Motor neuron (in vitro differentiated cells): ENCODE measurements around the gene STX16. TPM values are rescaled to one million over a fixed set of nuclear protein-coding genes. Genes with fewer than 3 reads are reported as not detected.

Experiments used
- ATAC-seq, 8 experiments: fragments of 200-7000 bp; cut with Tn5 transposase; replicated peaks in 6 of 8; 2 replicates each; pipeline ENCODE4 v1.8.0; 2021; ENCODE audit warnings: mild to moderate bottlenecking in 8 of 8, moderate library complexity in 8 of 8
- H3K27ac ChIP-seq, 2 donors: fragments of 250-450 bp; sonication (Bioruptor Pico); 2 replicates each; pipeline ENCODE4 v1.9.0; 2021; ENCODE audit warnings: antibody characterized with exemption in 2 of 2, mild to moderate bottlenecking in 2 of 2, moderate library complexity in 1 of 2
- H3K4me1 ChIP-seq, 2 donors: fragments of 250-450 bp; sonication (Bioruptor Pico); replicated peaks in 1 of 2; 2 replicates each; pipeline ENCODE4 v1.6.1; 2021; ENCODE audit warnings: antibody characterized with exemption in 2 of 2, mild to moderate bottlenecking in 2 of 2, moderate library complexity in 1 of 2
- H3K4me3 ChIP-seq, 5 donors: fragments of 250-450 bp; sonication (Bioruptor Pico); 2 replicates each; pipeline ENCODE4 v1.9.0; 2021; ENCODE audit warnings: antibody characterized with exemption in 5 of 5, mild to moderate bottlenecking in 5 of 5, moderate library complexity in 4 of 5
- WGBS, 10 experiments: fragments of 450-650 bp; shearing (Covaris generic); methylation state at CpG; one replicate each; pipeline ENCODE4 v1.0.0; 2022; 5-methylcytosine and 5-hydroxymethylcytosine counted together
- in situ Hi-C, 9 experiments: fragments of 400-800 bp; cut with MboI; loops; one replicate each; pipeline ENCODE4 v1.15.0; 2021; ENCODE audit warnings: low sequenced_read_pairs in 9 of 9, low pct_unique_long_range_greater_than_20kb in 2 of 9; ENCODE audit not compliant: unreplicated experiment in 9 of 9
- total RNA-seq, 8 experiments: library from RNA; unstranded; fragments of 300-600 nt; gene quantifications; 2 replicates each; pipeline versions ENCODE4 v1.2.3 to v1.2.4, GENCODE V29; 2022

Gene STX16
- total RNA-seq, 8 experiments from 2014 or later = 17.5 to 86.6 (median 30.4) TPM

- in situ Hi-C loops = no loop called here
- 57 to 95% (median 87%) methylated on average over 2 to 8 of the region's 10 CpGs; no CpG with 5 or more reads in 5 of the 10 experiments for WGBS, 10 experiments
- ATAC-seq = no peak
Measured at GRCh38 chr20:58611236-58612030, 39.6 kb upstream of the STX16 start.

GRCh38 chr20:58612121-58612691, 38.9 kb upstream of the STX16 start:
- peaks cover 0 to 3% of the 10 kb centered on the region in 2 donors for H3K4me1 ChIP-seq
- H3K4me3 ChIP-seq = no peak overlapping the region
- 0 to 100% (median 79%) methylated on average over 1 to 7 of the region's 14 CpGs; no CpG with 5 or more reads in 3 of the 10 experiments for WGBS, 10 experiments
- no peak overlapping the region for H3K27ac ChIP-seq
- peak in 1 of 8 experiments; percentile 55 for ATAC-seq
- in situ Hi-C loops = no loop called here

More at GRCh38 chr20:58611236-58612030, 39.6 kb upstream of the STX16 start:
- Histone ChIP-seq H3K4me3 (no peak overlapping the region), H3K4me1 (peaks cover 0 to 3% of the 10 kb centered on the region in 2 donors), H3K27ac (no peak overlapping the region)

GRCh38 chr20:58613061-58613854, 37.8 kb upstream of the STX16 start:
- in situ Hi-C loops = no loop called here
- Histone ChIP-seq H3K27ac (no peak overlapping the region), H3K4me3 (no peak overlapping the region), H3K4me1 (peaks cover 4 to 6% of the 10 kb centered on the region in 2 donors)
- WGBS, 10 experiments = 63 to 100% (median 92%) methylated on average over 3 to 13 of the region's 17 CpGs
- no peak for ATAC-seq

- Histone ChIP-seq H3K4me3 (no peak overlapping the region), H3K4me1 (peaks cover 15 to 17% of the 10 kb centered on the region in 2 donors), H3K27ac (no peak overlapping the region)
- WGBS, 10 experiments = 67% methylated on average over 3 of the region's 14 CpGs; no CpG with 5 or more reads in 9 of the 10 experiments
- ATAC-seq = no peak
- in situ Hi-C loops = no loop called here
Measured at GRCh38 chr20:58614366-58614765, 36.7 kb upstream of the STX16 start.

- Histone ChIP-seq H3K27ac (no peak overlapping the region), H3K4me1 (peaks cover 22% of the 10 kb centered on the region in 2 donors), H3K4me3 (no peak overlapping the region)
- in situ Hi-C loops = no loop called here
- no peak for ATAC-seq
- WGBS, 10 experiments = 86 to 95% (median 87%) methylated on average over 6 to 11 of the region's 22 CpGs; no CpG with 5 or more reads in 6 of the 10 experiments
Measured at GRCh38 chr20:58614984-58615760, 35.9 kb upstream of the STX16 start.

GRCh38 chr20:58616411-58616810, 34.7 kb upstream of the STX16 start:
- 80 to 100% (median 90%) methylated on average over 1 to 6 of the region's 7 CpGs; no CpG with 5 or more reads in 3 of the 10 experiments for WGBS, 10 experiments
- in situ Hi-C loops = no loop called here
- ATAC-seq = no peak
- peaks cover 22% of the 10 kb centered on the region in 2 donors for H3K4me1 ChIP-seq
- H3K27ac ChIP-seq = no peak overlapping the region
- no peak overlapping the region for H3K4me3 ChIP-seq

GRCh38 chr20:58617158-58617557, 33.9 kb upstream of the STX16 start:
- ATAC-seq = no peak
- WGBS, 10 experiments = 73 to 100% (median 93%) methylated on average over 1 to 5 of the region's 5 CpGs; no CpG with 5 or more reads in 2 of the 10 experiments
- Histone ChIP-seq H3K4me1 (peaks cover 21 to 22% of the 10 kb centered on the region in 2 donors), H3K27ac (no peak overlapping the region), H3K4me3 (no peak overlapping the region)
- in situ Hi-C loops = no loop called here

- H3K4me1 ChIP-seq = peaks cover 19 to 22% of the 10 kb centered on the region in 2 donors
- WGBS, 10 experiments = 12 to 100% (median 80%) methylated on average over 1 to 7 of the region's 12 CpGs
- no peak overlapping the region for H3K4me3 ChIP-seq
- peak overlapping the region; percentile 33 to 53 for H3K27ac ChIP-seq
- ATAC-seq = peak in 5 of 8 experiments; percentile 1 to 42 (median 7)
- in situ Hi-C loops = no loop called here
Measured at GRCh38 chr20:58618351-58619076, 32.6 kb upstream of the STX16 start.

- Histone ChIP-seq H3K4me1 (peaks cover 26 to 27% of the 10 kb centered on the region in 2 donors), H3K4me3 (no peak overlapping the region), H3K27ac (peak overlapping the region; percentile 52 to 53)
- in situ Hi-C loops = no loop called here
- WGBS, 10 experiments = 0 to 61% (median 27%) methylated on average over 2 to 11 of the region's 22 CpGs; no CpG with 5 or more reads in 1 of the 10 experiments
- peak; percentile 41 to 75 (median 60) for ATAC-seq
Measured at GRCh38 chr20:58619077-58619863, 31.8 kb upstream of the STX16 start.

- H3K4me3 ChIP-seq = no peak overlapping the region
- peak in 3 of 8 experiments; percentile 12 to 25 (median 17) for ATAC-seq
- in situ Hi-C loops = no loop called here
- WGBS, 10 experiments = 49 to 90% (median 67%) methylated on average over 2 to 9 of the region's 11 CpGs
- peak overlapping the region; percentile 52 to 53 for H3K27ac ChIP-seq
- H3K4me1 ChIP-seq = peaks cover 27 to 32% of the 10 kb centered on the region in 2 donors
Measured at GRCh38 chr20:58619864-58620431, 31.1 kb upstream of the STX16 start.

- 80 to 100% (median 90%) methylated on average over 1 to 7 of the region's 9 CpGs; no CpG with 5 or more reads in 5 of the 10 experiments for whole genome bisulfite sequencing, 10 experiments
- no peak overlapping the region for H3K4me3 ChIP-seq
- no peak for ATAC-seq
- in situ Hi-C loops = no loop called here
- peaks cover 27 to 32% of the 10 kb centered on the region in 2 donors for H3K4me1 ChIP-seq
- no peak overlapping the region for H3K27ac ChIP-seq
Measured at GRCh38 chr20:58621906-58622548, 29.1 kb upstream of the STX16 start.
